SH-SY5Y (cell line): ENCODE measurements around the gene CLDN15.

ENCODE experiments used
- GATA2 ChIP-seq: IDR thresholded peaks from 2 replicates; pipeline ENCODE4 v1.6.1; 2011; ENCODE audit warnings: mild to moderate bottlenecking, low read depth, low read length
- GATA3 ChIP-seq: IDR thresholded peaks from 2 replicates; pipeline ENCODE4 v1.6.1; 2011; ENCODE audit warnings: low read depth, mild to moderate bottlenecking, low read length, moderate library complexity

DNA sequence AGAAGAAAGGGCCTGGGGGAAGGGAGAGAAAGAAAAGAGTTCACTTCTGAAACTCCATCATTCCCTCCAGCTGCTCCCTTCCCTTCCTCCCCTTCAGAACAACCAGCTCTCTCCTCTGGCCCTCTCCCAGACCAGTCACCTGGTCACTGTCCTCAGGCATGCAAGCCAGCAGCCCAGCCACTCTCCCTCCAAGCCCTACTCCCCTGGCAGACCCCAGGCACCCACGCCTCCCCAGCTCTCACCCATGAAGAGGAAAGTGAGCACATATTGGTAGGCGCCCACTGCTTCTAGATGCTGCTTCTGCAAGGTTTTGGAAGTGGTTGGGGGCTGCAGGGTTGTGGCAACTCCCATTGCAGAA is 37.1 kb downstream of the CLDN15 start:
- TF ChIP-seq GATA3 (no peak), GATA2 (no peak)
